Gastroesophageal sphincter (tissue), 4 donors: ENCODE measurements around the gene LAMA3. TPM values are rescaled to one million over a fixed set of nuclear protein-coding genes. Genes with fewer than 3 reads are reported as not detected.

ENCODE experiments used
- ATAC-seq: fragments of 150-250 bp; one replicate; pipeline ENCODE4 v1.9.1; 2016; ENCODE audit warnings: mild to moderate bottlenecking, moderate library complexity
- H3K27ac ChIP-seq, 4 donors: fragments of 200-600 bp; sonication (generic) in 3 of 4; 1 replicate in 3 of 4; 2 replicates in 1 of 4; pipeline ENCODE4 v1.5.1; 2016 to 2019
- H3K27me3 ChIP-seq: fragments of 200-600 bp; sonication (generic); one replicate; pipeline ENCODE4 v1.5.1; 2019
- H3K36me3 ChIP-seq, 2 donors: fragments of 200-600 bp; sonication (generic); one replicate each; pipeline ENCODE4 v1.5.1; 2019; ENCODE audit warnings: control low read depth in 1 of 2
- H3K4me1 ChIP-seq, 3 donors: fragments of 200-600 bp; sonication (generic); 1 replicate in 2 of 3; 2 replicates in 1 of 3; pipeline ENCODE4 v1.5.1; 2016 to 2019; ENCODE audit warnings: control low read depth in 2 of 3
- H3K4me3 ChIP-seq, 2 donors: fragments of 200-600 bp; sonication (generic); one replicate each; pipeline ENCODE4 v1.5.1; 2019; ENCODE audit warnings: mild to moderate bottlenecking in 1 of 2, moderate library complexity in 1 of 2
- H3K9me3 ChIP-seq, 3 donors: fragments of 200-600 bp; sonication (generic); one replicate each; pipeline ENCODE4 v1.5.1; 2017 to 2019; ENCODE audit warnings: control low read depth in 2 of 3
- EP300 ChIP-seq: sonication (generic); formaldehyde crosslinking; IDR thresholded peaks from one replicate; pipeline ENCODE4 v1.6.1; 2017; ENCODE audit warnings: antibody characterized with exemption, mild to moderate bottlenecking
- POLR2A ChIP-seq, 2 donors: fragments of 450-650 bp; IDR thresholded peaks; one replicate each; pipeline ENCODE4 v1.6.1; 2017; ENCODE audit warnings: antibody characterized with exemption in 2 of 2, mild to moderate bottlenecking in 2 of 2, moderate library complexity in 1 of 2
- POLR2AphosphoS5 ChIP-seq: sonication (generic); formaldehyde crosslinking; IDR thresholded peaks from one replicate; pipeline ENCODE4 v1.6.1; 2017; ENCODE audit warnings: antibody characterized with exemption
- WGBS, 2 donors: methylation state at CpG; one replicate each; pipeline ENCODE4 v1.1.5; 2018; ENCODE audit warnings: low coverage in 1 of 2; 5-methylcytosine and 5-hydroxymethylcytosine counted together
- total RNA-seq, 4 donors: library from RNA; depleted of rRNA; stranded (reverse); fragments of >200 nt; gene quantifications; one replicate each; pipeline ENCODE4 v1.1.0, GENCODE V29; 2016
- TF ChIP-seq, protein P1 (sequence below), 4 experiments: fragments of 200-600 bp in 2 of 4; fragments of 450-650 bp in 2 of 4; sonication (generic) in 1 of 4; IDR thresholded peaks; one replicate each; pipeline ENCODE4 v1.5.1; 2017 to 2019; ENCODE audit warnings: antibody characterized with exemption in 4 of 4, mild to moderate bottlenecking in 2 of 4, moderate library complexity in 2 of 4

Gene LAMA3
- total RNA-seq, 4 donors from 2014 or later, result 8.3 to 13.5 (median 9.5) TPM

DNA sequence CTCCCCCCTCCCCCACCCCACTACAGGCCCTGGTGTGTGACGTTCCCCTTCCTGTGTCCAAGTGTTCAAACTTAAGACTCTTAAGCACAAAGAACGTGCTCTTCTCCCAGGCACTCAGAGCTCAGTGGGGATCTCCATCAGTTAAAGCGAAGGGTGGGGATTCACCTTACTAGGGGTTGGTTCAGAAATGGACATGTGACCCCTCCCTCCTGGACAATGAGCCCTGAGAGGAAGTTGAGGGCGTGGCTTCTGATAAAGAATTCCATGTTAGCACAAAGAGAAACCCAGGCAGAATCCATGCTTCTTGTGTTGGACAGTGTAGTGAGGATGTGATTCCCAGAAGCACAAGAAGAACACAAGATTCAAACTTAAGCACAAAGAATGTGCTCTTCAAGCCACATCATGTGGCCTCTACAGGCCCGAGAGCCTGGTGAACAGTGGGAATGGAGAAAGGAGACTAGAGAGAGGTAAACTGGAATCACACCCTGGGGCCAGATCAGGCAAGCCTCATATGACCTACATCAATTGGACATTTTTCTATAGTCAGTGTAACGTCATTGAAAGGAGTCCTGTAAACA lies 247.2 kb downstream of the LAMA3 start:
- Histone ChIP-seq H3K27me3 (no peaks in the 10 kb centered on the region), H3K36me3 (peaks cover 0 to 23% of the 10 kb centered on the region in 2 donors), H3K4me1 (peaks cover 0 to 15% (median 0%) of the 10 kb centered on the region in 3 donors), H3K9me3 (no peaks in the 10 kb centered on the region), H3K4me3 (no peak overlapping the region), H3K27ac (no peak overlapping the region)
- ATAC-seq, result no peak
- TF ChIP-seq POLR2A (IDR thresholded peaks at IDR 0.05), result no peak
- no peak for TF ChIP-seq EP300
- TF ChIP-seq POLR2AphosphoS5, result no peak
- TF ChIP-seq, protein P1, sequence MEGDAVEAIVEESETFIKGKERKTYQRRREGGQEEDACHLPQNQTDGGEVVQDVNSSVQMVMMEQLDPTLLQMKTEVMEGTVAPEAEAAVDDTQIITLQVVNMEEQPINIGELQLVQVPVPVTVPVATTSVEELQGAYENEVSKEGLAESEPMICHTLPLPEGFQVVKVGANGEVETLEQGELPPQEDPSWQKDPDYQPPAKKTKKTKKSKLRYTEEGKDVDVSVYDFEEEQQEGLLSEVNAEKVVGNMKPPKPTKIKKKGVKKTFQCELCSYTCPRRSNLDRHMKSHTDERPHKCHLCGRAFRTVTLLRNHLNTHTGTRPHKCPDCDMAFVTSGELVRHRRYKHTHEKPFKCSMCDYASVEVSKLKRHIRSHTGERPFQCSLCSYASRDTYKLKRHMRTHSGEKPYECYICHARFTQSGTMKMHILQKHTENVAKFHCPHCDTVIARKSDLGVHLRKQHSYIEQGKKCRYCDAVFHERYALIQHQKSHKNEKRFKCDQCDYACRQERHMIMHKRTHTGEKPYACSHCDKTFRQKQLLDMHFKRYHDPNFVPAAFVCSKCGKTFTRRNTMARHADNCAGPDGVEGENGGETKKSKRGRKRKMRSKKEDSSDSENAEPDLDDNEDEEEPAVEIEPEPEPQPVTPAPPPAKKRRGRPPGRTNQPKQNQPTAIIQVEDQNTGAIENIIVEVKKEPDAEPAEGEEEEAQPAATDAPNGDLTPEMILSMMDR (IDR thresholded peaks at IDR 0.05), result no peak
- WGBS, 2 donors, result 33 to 83% methylated on average over 1 to 2 of the region's 6 CpGs

DNA sequence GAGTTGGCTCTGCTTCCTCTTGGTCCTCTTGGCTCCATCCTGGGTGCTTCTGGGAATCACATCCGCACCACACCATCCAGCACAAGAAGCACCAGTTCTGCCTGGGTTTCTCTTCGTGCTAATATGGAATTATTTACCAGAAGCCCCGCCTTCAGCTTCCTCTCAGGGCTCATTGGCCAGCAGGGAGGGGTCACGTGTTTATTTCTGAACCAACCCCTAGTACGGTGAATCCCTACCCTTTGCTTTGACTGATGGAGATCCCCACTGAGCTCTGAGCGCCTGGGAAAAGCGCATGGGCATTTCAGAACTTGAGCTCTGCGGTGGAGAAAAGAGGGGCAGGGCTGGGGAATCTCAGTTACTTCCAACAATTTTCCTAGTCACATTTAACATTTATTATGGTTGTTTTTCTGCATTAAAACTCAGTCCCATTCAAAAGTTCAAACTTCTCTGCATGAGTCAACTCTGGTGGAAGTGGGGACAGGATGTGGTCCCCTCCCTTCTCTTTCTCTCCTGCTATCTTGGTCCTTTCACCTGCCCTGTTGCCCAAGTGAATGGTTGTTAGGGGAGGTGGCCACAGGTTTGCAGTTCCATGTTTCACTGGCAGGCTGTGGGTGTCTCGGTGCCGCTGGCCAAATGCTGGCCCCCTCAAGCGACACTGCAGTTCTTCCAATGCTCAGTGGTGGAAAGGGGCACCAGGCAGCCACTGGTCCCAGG lies 248.9 kb downstream of the LAMA3 start:
- 83 to 88% methylated on average over 2 to 10 of the region's 11 CpGs for WGBS, 2 donors
- Histone ChIP-seq H3K4me3 (no peak overlapping the region), H3K9me3 (no peaks in the 10 kb centered on the region), H3K27ac (no peak overlapping the region), H3K36me3 (peaks cover 0 to 11% of the 10 kb centered on the region in 2 donors), H3K4me1 (peaks cover 0 to 15% (median 0%) of the 10 kb centered on the region in 3 donors), H3K27me3 (no peaks in the 10 kb centered on the region)
- TF ChIP-seq POLR2AphosphoS5 (no peak), EP300 (no peak), POLR2A (IDR thresholded peaks at IDR 0.05) (no peak)
- TF ChIP-seq, protein P1 (IDR thresholded peaks at IDR 0.05), result no peak
- no peak for ATAC-seq

DNA sequence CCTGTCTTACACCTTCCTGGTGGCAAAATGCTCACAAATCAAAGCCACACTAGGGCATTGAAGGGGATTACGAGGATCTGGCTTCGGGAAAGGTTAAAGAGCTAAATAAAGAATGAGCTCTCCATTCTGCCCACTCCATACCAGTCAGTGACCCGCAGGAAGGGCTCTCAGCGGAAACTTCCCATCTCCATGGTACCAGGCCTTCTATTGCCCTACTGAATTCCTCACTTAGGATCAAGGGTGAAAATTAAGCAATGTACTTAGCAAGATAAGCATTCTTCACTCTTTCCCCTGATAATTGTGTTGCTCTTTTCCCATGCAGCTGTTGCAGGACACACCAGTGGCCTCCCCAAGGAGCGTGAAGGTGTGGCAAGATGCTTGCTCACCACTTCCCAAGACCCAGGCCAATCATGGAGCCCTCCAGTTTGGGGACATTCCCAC lies 249.7 kb downstream of the LAMA3 start:
- Histone ChIP-seq H3K4me1 (peaks cover 0 to 17% (median 0%) of the 10 kb centered on the region in 3 donors), H3K36me3 (peaks cover 0 to 6% of the 10 kb centered on the region in 2 donors)

DNA sequence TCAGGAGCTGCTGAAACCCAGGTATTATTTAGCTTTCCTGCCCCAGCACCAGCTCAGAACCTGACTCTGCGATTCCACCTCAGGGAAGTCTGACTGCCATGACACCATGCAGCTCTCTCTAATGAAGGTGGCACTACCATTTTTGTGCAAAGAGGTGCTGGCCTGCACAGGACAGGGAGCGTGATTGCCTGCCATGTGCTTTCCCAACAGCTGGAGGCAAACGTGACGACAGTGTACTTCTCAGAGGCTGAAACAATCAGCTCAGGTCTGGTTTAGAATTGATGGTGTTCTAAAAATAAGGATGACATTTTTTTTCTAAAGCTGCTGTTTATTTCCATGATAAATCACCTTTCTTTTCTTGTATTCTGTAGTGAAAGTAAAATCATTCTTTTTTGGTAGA lies 250.1 kb downstream of the LAMA3 start:
- Histone ChIP-seq H3K27ac (peak overlapping the region in 3 of 4 donors; percentile 40 to 57 (median 53)), H3K4me3 (no peak overlapping the region), H3K36me3 (peaks cover 0 to 6% of the 10 kb centered on the region in 2 donors), H3K4me1 (peaks cover 0 to 21% (median 0%) of the 10 kb centered on the region in 3 donors), H3K9me3 (no peaks in the 10 kb centered on the region), H3K27me3 (no peaks in the 10 kb centered on the region)
- 43 to 57% methylated on average over 3 to 4 of the region's 4 CpGs for WGBS, 2 donors
- peak; percentile 65 for ATAC-seq
- no peak for TF ChIP-seq EP300
- TF ChIP-seq, protein P1 (IDR thresholded peaks at IDR 0.05), result peak in 1 of 4 experiments; percentile 25
- peak; percentile 77 for TF ChIP-seq POLR2AphosphoS5
- TF ChIP-seq POLR2A (IDR thresholded peaks at IDR 0.05), result no peak

More for the DNA sequence above, 249.7 kb downstream of the LAMA3 start:
- TF ChIP-seq POLR2A (IDR thresholded peaks at IDR 0.05) (no peak), POLR2AphosphoS5 (no peak), EP300 (no peak)
- TF ChIP-seq, protein P1 (IDR thresholded peaks at IDR 0.05), result no peak
- Histone ChIP-seq H3K27me3 (no peaks in the 10 kb centered on the region), H3K9me3 (no peaks in the 10 kb centered on the region), H3K27ac (peak overlapping the region in 3 of 4 donors; percentile 40 to 57 (median 53)), H3K4me3 (no peak overlapping the region)
- no peak for ATAC-seq
- 80% methylated on average over 1 of the region's 5 CpGs for WGBS, 2 donors
